Cerebellar cortex (tissue), 1 donor: ENCODE measurements around the gene CCDC174.
"Not testable (repeated sequence)": the region's sequence is repeated elsewhere in the genome, so short reads cannot be mapped to it uniquely, and the experiment has no call there.

ENCODE experiments used
- DNase-seq: peaks from one replicate; pipeline ENCODE4 v3.0.0-alpha.2; 2015; ENCODE audit warnings: low spot score

CCDC174 gene

GRCh38 chr3:14652360-14652907 is 872 bp downstream of the CCDC174 start:
- not testable (repeated sequence) for DNase-seq

DNA sequence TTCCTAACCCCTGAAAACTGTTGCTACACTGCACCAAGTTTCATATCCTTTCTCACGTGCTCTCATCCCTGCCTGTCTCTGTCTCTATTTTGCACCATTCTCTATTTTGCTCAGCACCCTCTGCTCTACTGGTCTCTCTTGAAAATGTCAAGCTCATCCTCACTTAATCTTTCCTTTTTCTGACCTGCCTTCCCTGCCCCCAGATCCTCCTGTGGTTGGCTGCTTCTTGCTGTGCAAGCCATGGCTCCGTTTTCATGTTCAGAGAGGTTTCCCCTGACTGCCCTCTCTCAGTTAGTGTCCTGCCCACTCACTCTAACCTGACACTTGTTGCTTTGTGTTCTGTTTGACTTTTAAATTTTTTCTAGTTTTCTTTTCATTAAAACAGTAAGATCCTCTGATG is 6.0 kb downstream of the CCDC174 start:
- no peak for DNase-seq

- DNase-seq: no peak
Observed at GRCh38 chr3:14658978-14659377, 7.4 kb downstream of the CCDC174 start.

GRCh38 chr3:14660942-14661341 is 9.4 kb downstream of the CCDC174 start:
- no peak for DNase-seq

- no peak for DNase-seq
Observed at GRCh38 chr3:14663396-14664135, 12.0 kb downstream of the CCDC174 start.

DNA sequence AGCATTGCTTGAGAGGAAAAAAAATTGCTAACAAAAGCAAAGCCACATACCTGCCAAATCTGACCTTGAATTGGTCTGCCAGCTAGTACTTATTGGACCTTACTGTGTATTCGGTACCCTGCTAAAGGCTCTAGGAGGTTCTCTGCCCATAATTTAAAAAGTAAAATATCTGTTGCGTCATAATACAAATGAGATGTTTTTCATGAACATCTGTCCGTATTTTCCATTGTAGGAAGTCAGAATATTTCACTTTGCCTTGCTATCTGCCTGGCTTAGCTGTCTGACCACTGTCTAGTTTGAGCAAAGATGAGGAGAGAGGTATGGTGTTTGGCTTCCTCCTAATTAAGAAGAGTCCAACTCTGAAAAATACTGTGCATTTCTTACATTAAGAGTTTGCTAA is 12.6 kb downstream of the CCDC174 start:
- DNase-seq: no peak

GRCh38 chr3:14672588-14672987 is 21.0 kb downstream of the CCDC174 start:
- DNase-seq: no peak

- no peak for DNase-seq
Observed at GRCh38 chr3:14674841-14675240, 23.3 kb downstream of the CCDC174 start, which contains the start of gene C3orf20. C3orf20 (plus strand) TSS chr3:14675141; CDS start chr3:14682714, 7,573 bp downstream.

DNA sequence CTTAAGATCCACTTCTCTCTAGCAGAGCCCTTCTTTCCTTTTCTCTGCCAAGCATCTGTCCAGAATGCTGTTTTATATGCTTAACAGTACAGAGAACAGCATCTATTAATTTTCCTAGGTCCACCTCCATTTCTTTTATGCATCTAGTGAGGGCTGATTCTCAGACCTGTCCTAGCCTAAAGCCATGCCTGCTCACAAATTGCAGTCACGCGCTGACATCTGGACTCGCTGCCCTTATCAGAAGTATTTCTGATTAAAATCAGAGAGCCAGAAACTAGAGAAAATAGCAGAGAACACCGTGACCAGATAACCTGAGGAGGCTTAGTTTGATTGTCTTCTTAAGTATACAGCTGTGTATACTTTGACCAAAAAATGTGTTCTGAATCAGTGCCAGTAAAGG is 25.3 kb downstream of the CCDC174 start:
- DNase-seq: no peak

GRCh38 chr3:14678015-14678503 is 26.5 kb downstream of the CCDC174 start:
- no peak for DNase-seq

GRCh38 chr3:14680115-14680514 is 28.6 kb downstream of the CCDC174 start:
- DNase-seq: no peak

DNA sequence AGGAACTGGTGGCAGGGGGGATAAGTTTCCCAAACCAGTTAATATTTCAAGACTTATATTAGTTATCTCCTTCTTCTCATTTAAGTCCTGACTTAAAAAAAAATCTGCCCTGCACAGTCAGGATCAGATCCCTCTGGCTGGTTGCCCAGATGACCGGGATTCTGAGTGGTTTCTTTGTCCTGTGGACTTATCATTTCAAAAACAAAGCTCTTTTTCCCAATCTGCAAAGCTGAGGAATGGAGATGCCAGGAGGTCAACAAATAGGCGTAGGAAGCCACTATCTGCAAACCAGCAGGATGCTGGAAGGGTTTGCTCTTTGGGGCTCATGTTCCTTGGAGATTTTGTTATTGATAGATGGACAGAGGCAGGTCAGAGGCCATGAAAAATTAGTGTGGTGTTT is 29.2 kb downstream of the CCDC174 start:
- DNase-seq: no peak

- DNase-seq: no peak
Observed at GRCh38 chr3:14684447-14684846, 32.9 kb downstream of the CCDC174 start.

DNA sequence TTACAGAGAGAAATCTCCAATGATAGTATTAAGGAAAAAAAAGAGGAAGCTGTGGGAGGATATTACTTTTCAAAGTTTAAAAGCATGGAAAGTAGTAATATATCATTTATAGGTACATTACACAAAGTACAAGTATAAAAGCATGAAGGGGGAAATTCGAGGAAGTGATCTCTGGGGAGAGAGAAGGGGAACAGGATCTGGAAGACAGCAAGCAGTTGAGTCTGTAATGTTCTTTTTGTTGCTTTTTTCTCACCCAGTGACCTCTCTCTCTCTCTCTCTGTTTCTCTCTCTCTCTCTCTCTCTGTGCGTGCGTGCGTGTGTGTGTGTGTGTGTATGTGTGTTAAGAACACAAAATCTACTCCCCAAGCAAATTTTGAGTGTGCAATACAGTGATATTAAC is 33.6 kb downstream of the CCDC174 start:
- DNase-seq: no peak

- no peak for DNase-seq
Observed at GRCh38 chr3:14687360-14687759, 35.8 kb downstream of the CCDC174 start.

DNA sequence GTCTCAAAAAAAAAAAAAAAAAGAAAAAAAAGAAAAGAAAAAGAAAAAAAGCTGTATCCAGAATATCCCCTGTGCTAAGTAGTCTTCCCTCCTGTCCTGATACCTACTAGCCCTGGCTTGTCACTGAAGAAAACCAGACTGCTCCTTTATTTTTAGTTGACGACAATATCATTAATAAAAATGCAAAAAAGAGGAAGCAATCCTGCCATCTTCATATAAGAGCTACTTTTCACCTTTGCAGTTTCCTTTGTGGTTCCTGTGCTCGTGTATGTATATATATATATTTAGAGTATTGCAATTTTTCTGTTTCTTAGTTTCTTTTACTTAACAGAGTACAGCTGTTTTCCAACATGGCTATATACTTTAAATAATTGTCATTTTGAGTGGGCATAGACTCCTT is 37.0 kb downstream of the CCDC174 start:
- no peak for DNase-seq

- no peak for DNase-seq
Observed at GRCh38 chr3:14689247-14689980, 37.9 kb downstream of the CCDC174 start.

GRCh38 chr3:14691239-14691638 is 39.7 kb downstream of the CCDC174 start:
- DNase-seq: no peak

DNA sequence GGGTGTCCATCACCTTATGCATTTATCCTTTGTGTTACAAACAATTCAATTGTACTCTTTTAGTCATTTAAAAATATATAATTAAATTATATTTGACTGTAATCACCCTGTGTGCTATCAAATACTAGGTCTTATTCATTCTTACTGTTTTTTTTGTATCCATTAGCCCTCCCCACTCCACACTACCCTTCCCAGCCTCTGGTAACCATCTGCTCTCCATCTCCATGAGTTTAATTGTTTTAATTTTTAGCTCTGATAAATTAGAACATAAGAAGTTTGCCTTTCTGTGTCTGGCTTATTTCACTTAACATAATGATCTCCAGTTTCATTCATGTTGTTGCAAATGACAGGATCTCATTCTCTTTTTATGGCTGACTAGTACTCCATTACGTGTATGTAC is 40.2 kb downstream of the CCDC174 start:
- no peak for DNase-seq

DNA sequence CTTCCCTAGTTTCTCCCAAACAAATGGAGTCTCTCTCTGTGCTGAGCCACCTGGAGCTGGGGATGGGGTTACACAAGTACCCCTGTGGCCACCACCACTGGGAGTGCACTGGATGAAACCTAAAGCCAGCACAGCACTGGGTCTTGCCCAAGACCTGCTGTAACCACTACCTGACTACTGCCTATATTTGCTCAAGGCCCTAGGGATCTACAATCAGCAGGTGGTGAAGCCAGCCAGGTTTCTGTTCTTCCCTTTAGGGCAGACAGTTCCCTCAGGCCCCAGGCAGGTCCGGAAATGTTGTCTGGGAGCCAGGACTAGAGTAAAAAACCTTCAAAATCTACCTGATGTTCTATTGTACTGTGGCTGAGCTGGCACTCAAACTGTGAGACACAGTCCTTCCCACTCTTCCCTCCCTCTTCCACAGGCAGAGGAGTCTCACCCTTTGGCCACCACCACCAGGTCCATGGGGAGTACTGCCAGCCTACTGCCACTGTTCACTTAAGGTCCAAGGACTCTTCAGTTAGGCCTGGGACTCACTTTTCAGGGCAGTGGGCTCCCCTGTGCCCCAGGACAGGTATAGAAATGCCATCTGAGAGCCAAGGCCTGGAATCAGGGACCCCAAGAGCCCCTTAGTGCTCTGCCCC is 47.2 kb downstream of the CCDC174 start:
- no peak for DNase-seq

DNA sequence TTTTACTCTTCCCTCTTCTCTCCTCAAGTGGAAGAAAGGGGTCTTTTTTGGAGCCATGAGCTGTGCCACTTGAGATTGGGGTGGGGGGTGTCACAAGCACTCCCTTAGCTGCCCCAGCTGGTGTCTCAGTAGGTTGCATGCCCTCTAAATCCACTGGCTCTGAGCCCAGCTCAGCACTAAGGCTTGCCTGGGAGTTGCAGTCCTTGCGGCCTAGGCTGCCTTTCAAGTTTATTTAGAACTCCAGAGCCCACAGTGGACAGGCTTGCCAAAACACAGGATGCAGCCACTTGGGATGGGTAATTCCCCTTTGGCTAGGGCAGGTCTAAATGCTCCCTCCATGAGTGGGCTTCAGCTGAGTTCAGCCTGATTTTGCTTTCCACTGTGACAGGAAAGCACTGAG is 48.1 kb downstream of the CCDC174 start:
- no peak for DNase-seq

GRCh38 chr3:14700891-14701290 is 49.3 kb downstream of the CCDC174 start:
- no peak for DNase-seq

DNA sequence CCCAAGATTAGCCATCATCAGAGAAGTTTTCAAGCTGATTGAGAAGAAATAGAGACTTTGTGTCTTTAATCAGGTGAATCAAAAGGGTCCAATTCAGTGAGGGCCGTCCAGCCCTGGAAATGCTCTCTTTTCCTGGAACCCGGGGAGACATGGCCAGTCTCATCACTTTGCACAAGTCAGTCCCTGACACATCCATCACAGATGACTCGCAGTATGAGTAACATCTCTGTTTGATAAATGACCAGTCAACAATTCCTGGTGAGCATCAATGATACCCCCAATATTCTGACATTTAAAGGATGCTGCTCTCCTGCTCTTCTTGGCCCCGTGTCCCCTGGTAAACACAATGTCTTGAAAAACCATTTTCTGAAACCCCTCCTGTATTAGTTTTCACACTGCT is 50.1 kb downstream of the CCDC174 start:
- no peak for DNase-seq
